Suprapubic skin (tissue), 4 donors: ENCODE measurements around the gene CACNB4. TPM values are rescaled to one million over a fixed set of nuclear protein-coding genes. Genes with fewer than 3 reads are reported as not detected.
"Not testable (repeated sequence)": the region's sequence is repeated elsewhere in the genome, so short reads cannot be mapped to it uniquely, and the experiment has no call there.

Experiments
- DNase-seq, 2 donors: peaks; one replicate each; pipeline ENCODE4 v3.0.0-alpha.2; 2019; ENCODE audit warnings: low spot score in 2 of 2
- H3K27ac ChIP-seq: fragments of 200-600 bp; sonication (generic); one replicate; pipeline ENCODE4 v1.5.1; 2019
- H3K27me3 ChIP-seq: fragments of 200-600 bp; sonication (generic); one replicate; pipeline ENCODE4 v1.5.1; 2019
- H3K36me3 ChIP-seq: fragments of 200-600 bp; sonication (generic); one replicate; pipeline ENCODE4 v1.5.1; 2019
- H3K4me1 ChIP-seq: fragments of 200-600 bp; sonication (generic); one replicate; pipeline ENCODE4 v1.5.1; 2019
- H3K4me3 ChIP-seq: fragments of 200-600 bp; sonication (generic); one replicate; pipeline ENCODE4 v1.5.1; 2019; ENCODE audit warnings: mild to moderate bottlenecking
- H3K9me3 ChIP-seq: fragments of 200-600 bp; sonication (generic); one replicate; pipeline ENCODE4 v1.5.1; 2019
- EP300 ChIP-seq: sonication (generic); formaldehyde crosslinking; IDR thresholded peaks from one replicate; pipeline ENCODE4 v1.6.1; 2017; ENCODE audit warnings: antibody characterized with exemption
- POLR2A ChIP-seq, 2 donors: fragments of 450-650 bp; IDR thresholded peaks; one replicate each; pipeline ENCODE4 v1.6.1; 2017; ENCODE audit warnings: antibody characterized with exemption in 2 of 2, mild to moderate bottlenecking in 2 of 2, moderate library complexity in 2 of 2
- POLR2AphosphoS5 ChIP-seq, 3 donors: sonication (generic); formaldehyde crosslinking; IDR thresholded peaks; one replicate each; pipeline ENCODE4 v1.6.1; 2017; ENCODE audit warnings: antibody characterized with exemption in 3 of 3
- WGBS: methylation state at CpG from one replicate; pipeline ENCODE4 v1.1.5; 2018; 5-methylcytosine and 5-hydroxymethylcytosine counted together
- total RNA-seq, 4 donors: library from RNA; depleted of rRNA; stranded (reverse); fragments of >200 nt; gene quantifications; one replicate each; pipeline ENCODE4 v1.1.0, GENCODE V29; 2016
- TF ChIP-seq, protein P1 (sequence below), 2 donors: fragments of 200-600 bp in 1 of 2; fragments of 450-650 bp in 1 of 2; sonication (generic) in 1 of 2; IDR thresholded peaks; one replicate each; pipeline ENCODE4 v1.5.1; 2016 to 2019; ENCODE audit warnings: antibody characterized with exemption in 2 of 2, mild to moderate bottlenecking in 1 of 2, moderate library complexity in 1 of 2

The CACNB4 gene
- total RNA-seq, 4 donors from 2014 or later: 7.6 to 14.5 (median 10.7) TPM

DNA sequence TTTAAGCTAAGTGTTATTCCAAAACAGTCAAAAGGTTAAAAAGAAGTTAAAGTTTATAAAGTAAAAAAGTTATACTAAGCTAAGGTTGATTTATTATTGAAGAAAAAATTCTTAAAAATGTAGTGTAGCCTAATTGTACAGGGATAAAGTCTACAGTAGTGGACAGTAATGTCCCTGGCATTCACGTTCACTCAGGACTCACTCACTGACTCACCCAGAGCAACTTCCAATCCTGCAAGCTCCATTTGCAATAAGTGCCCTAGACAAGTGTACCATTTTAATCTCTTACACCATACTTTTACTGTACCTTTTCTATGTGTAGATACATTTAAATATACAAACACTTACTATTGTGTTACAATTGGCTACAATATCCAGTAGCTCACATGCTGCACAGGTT is 86.1 kb downstream of the CACNB4 start:
- H3K36me3 ChIP-seq: no peaks in the 10 kb centered on the region
- no peak for DNase-seq
- H3K4me3 ChIP-seq: no peak overlapping the region
- no peak overlapping the region for H3K27ac ChIP-seq
- no peaks in the 10 kb centered on the region for H3K4me1 ChIP-seq
- H3K27me3 ChIP-seq: no peaks in the 10 kb centered on the region
- H3K9me3 ChIP-seq: no peaks in the 10 kb centered on the region
- WGBS: 78% methylated on average over 1 of the region's 1 CpG
- TF ChIP-seq POLR2A (IDR thresholded peaks at IDR 0.05) (no peak), POLR2AphosphoS5 (IDR thresholded peaks at IDR 0.05) (no peak)
- TF ChIP-seq, protein P1, sequence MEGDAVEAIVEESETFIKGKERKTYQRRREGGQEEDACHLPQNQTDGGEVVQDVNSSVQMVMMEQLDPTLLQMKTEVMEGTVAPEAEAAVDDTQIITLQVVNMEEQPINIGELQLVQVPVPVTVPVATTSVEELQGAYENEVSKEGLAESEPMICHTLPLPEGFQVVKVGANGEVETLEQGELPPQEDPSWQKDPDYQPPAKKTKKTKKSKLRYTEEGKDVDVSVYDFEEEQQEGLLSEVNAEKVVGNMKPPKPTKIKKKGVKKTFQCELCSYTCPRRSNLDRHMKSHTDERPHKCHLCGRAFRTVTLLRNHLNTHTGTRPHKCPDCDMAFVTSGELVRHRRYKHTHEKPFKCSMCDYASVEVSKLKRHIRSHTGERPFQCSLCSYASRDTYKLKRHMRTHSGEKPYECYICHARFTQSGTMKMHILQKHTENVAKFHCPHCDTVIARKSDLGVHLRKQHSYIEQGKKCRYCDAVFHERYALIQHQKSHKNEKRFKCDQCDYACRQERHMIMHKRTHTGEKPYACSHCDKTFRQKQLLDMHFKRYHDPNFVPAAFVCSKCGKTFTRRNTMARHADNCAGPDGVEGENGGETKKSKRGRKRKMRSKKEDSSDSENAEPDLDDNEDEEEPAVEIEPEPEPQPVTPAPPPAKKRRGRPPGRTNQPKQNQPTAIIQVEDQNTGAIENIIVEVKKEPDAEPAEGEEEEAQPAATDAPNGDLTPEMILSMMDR (IDR thresholded peaks at IDR 0.05): no peak

DNA sequence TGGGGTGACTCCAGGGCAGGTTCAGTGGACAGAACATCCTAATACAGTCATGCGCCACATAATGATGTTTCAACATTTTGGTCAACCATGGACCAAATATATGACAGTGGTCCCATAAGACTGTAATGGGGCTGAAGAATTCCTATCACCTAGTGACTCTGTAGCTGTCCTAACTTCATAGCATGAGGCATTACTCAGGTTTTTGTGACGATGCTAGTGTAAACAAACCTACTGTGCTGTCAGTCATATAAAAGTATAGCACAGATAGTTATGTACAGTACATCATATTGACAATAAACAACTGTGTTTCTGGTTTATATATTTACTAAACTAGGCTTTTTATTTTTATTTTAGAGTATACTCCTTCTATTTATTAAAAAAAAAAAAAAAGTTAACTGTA is 87.1 kb downstream of the CACNB4 start:
- WGBS: 91% methylated on average over 2 of the region's 2 CpGs
- no peak for DNase-seq
- Histone ChIP-seq H3K27ac (no peak overlapping the region), H3K36me3 (no peaks in the 10 kb centered on the region), H3K9me3 (no peaks in the 10 kb centered on the region), H3K4me3 (no peak overlapping the region), H3K27me3 (no peaks in the 10 kb centered on the region), H3K4me1 (no peaks in the 10 kb centered on the region)
- TF ChIP-seq POLR2AphosphoS5 (IDR thresholded peaks at IDR 0.05) (no peak), EP300 (no peak), POLR2A (IDR thresholded peaks at IDR 0.05) (no peak)
- TF ChIP-seq, protein P1 (IDR thresholded peaks at IDR 0.05): no peak

DNA sequence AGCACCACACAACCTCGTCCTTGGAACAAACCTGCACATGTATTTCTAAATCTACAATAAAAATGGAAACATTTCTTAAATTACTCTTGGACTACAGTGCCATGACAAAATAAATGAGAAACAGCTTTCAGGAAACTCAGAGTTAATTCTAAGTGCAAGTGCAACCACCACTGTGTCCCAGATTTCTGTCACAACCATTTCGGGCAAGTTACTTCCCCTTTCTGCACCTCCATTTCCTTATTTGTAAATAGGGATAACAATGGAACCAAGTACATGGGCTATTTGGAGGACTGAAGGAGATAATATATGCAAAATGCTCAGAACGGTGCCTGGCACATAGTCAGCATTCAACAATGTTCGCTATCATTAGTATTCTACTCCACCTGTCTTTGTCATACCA is 93.2 kb downstream of the CACNB4 start:
- Histone ChIP-seq H3K4me3 (no peak overlapping the region), H3K36me3 (no peaks in the 10 kb centered on the region), H3K4me1 (no peaks in the 10 kb centered on the region), H3K9me3 (no peaks in the 10 kb centered on the region), H3K27ac (no peak overlapping the region), H3K27me3 (no peaks in the 10 kb centered on the region)
- DNase-seq: no peak
- no peak for TF ChIP-seq POLR2AphosphoS5 (IDR thresholded peaks at IDR 0.05)
- no peak for TF ChIP-seq EP300
- TF ChIP-seq, protein P1 (IDR thresholded peaks at IDR 0.05): no peak
- TF ChIP-seq POLR2A (IDR thresholded peaks at IDR 0.05): no peak
- WGBS: 73% methylated on average over 4 of the region's 4 CpGs

DNA sequence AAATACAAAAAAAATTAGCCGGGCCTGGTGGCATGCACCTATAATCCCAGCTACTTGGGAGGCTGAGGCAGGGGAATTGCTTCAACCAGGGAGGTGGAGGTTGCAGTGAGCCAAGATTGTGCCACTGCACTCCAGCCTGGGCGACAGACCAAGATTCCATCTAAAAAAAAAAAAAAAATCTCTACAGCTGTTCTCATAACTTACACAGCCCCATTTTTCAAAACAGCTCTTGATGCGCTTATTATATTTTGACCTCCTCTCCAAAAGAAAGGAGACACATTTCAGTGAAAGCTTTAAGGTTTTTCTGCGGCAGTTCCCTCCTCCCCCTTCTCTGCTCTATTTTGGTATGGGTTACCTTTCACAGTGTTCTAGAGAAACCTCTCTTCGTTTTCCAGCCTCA is 95.6 kb downstream of the CACNB4 start:
- not testable (repeated sequence) for H3K27me3 ChIP-seq, H3K9me3 ChIP-seq, H3K4me1 ChIP-seq, H3K27ac ChIP-seq, H3K4me3 ChIP-seq, H3K36me3 ChIP-seq, DNase-seq
- WGBS: 60% methylated on average over 5 of the region's 5 CpGs

DNA sequence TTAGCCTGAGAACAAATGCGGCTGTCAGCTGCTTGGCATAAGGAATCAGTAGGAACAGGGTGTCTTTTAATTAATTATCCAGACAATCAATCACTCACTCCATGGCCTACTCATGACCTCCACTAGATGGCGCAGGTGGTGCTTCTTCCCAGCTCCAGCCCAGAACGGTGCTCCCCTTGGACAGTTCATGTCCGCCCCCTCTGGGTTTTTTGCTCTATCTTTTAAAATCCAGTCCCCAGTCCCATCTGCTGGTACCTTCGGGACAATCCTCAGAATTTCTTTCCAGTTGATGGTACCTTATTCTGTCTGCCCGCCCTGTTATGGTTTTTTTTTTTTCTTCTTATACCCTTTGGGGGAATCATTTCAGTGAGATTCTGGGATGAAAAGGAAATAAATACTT is 99.8 kb downstream of the CACNB4 start:
- no peaks in the 10 kb centered on the region for H3K27me3 ChIP-seq
- WGBS: 34% methylated on average over 6 of the region's 6 CpGs
- H3K4me1 ChIP-seq: no peaks in the 10 kb centered on the region
- H3K4me3 ChIP-seq: no peak overlapping the region
- no peak for TF ChIP-seq POLR2A (IDR thresholded peaks at IDR 0.05)
- TF ChIP-seq, protein P1 (IDR thresholded peaks at IDR 0.05): peak; percentile 46 to 75
- TF ChIP-seq POLR2AphosphoS5 (IDR thresholded peaks at IDR 0.05): no peak
- no peaks in the 10 kb centered on the region for H3K9me3 ChIP-seq
- no peaks in the 10 kb centered on the region for H3K36me3 ChIP-seq
- H3K27ac ChIP-seq: no peak overlapping the region
- DNase-seq: no peak

DNA sequence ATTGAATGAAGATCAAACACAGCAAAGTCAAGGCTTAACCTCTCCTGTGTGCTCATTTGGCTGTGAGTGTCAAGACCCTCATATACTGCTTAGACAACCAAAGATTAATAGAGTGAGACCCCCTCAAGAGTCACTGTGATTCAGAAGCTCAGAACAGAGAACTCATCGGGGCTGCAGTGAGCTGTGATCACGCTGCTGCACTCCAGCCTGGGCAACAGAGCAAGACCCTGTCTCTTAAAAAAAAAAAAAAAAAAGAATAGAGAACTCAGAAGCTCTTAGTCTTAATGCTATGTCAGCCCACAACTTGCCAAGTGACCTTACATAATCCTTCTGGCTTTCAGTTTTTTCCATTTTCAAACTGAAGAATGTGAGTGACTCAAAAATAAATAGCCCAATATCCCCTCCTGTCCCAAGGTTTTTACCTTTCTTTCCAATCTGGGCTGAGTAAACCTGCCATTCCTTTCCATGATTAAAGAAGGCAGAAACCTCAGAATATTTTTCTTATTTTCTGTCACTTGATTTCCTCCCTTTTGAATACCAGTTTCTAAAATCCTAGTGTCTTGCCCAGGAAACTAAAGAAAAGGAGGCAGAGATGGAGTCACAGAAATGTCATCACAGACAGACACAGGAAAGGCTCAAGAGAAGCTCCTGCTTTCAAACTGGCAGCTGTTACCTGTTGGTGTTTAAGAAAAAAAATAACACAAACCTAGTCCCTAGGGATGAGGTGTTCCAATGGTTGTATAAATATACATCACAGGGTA is 102.4 kb downstream of the CACNB4 start:
- TF ChIP-seq POLR2A (IDR thresholded peaks at IDR 0.05) (no peak), POLR2AphosphoS5 (IDR thresholded peaks at IDR 0.05) (no peak), EP300 (no peak)
- TF ChIP-seq, protein P1 (IDR thresholded peaks at IDR 0.05): no peak

More for the DNA sequence above, 102.4 kb downstream of the CACNB4 start:
- H3K9me3 ChIP-seq: no peaks in the 10 kb centered on the region
- no peaks in the 10 kb centered on the region for H3K4me1 ChIP-seq
- no peaks in the 10 kb centered on the region for H3K27me3 ChIP-seq
- 74% methylated on average over 2 of the region's 2 CpGs for WGBS
- DNase-seq: no peak
- no peak overlapping the region for H3K27ac ChIP-seq
- H3K36me3 ChIP-seq: no peaks in the 10 kb centered on the region
- no peak overlapping the region for H3K4me3 ChIP-seq
